Esophagus muscularis mucosa (tissue), 4 donors: Measurements from ENCODE around the gene CYP39A1. TPM values are rescaled to one million over a fixed set of nuclear protein-coding genes. Genes with fewer than 3 reads are reported as not detected.

Experiments
- DNase-seq: peaks from one replicate; pipeline ENCODE4 v3.0.0-alpha.2; 2017; ENCODE audit errors: extremely low spot score
- H3K27ac ChIP-seq, 4 donors: fragments of 200-600 bp; sonication (generic); replicated peaks in 1 of 4; 1 replicate in 3 of 4; 2 replicates in 1 of 4; pipeline ENCODE4 v1.5.1; 2016 to 2019; ENCODE audit warnings: mild to moderate bottlenecking in 1 of 4
- H3K27me3 ChIP-seq, 4 donors: fragments of 200-600 bp; sonication (generic); one replicate each; pipeline versions ENCODE4 v1.5.1 to v1.6.0; 2016 to 2019
- H3K36me3 ChIP-seq, 4 donors: fragments of 200-600 bp; sonication (generic); one replicate each; pipeline ENCODE4 v1.5.1; 2016 to 2019
- H3K4me1 ChIP-seq, 4 donors: fragments of 200-600 bp; sonication (generic); one replicate each; pipeline ENCODE4 v1.5.1; 2016 to 2019
- H3K4me3 ChIP-seq, 4 donors: fragments of 200-600 bp; sonication (generic); 1 replicate in 2 of 4; 2 replicates in 2 of 4; pipeline ENCODE4 v1.5.1; 2016 to 2019; ENCODE audit warnings: mild to moderate bottlenecking in 4 of 4, moderate library complexity in 1 of 4
- H3K9me3 ChIP-seq, 4 donors: fragments of 200-600 bp; sonication (generic); 1 replicate in 3 of 4; 2 replicates in 1 of 4; pipeline ENCODE4 v1.5.1; 2016 to 2019
- CTCF ChIP-seq, 3 experiments: fragments of 200-600 bp in 2 of 3; fragments of 450-650 bp in 1 of 3; sonication (generic) in 2 of 3; IDR thresholded peaks; one replicate each; pipeline ENCODE4 v1.5.1; 2017 to 2019; ENCODE audit warnings: antibody characterized with exemption in 3 of 3, mild to moderate bottlenecking in 2 of 3, moderate library complexity in 1 of 3
- EP300 ChIP-seq: sonication (generic); formaldehyde crosslinking; IDR thresholded peaks from one replicate; pipeline ENCODE4 v1.6.1; 2017; ENCODE audit warnings: antibody characterized with exemption
- POLR2A ChIP-seq: fragments of 450-650 bp; IDR thresholded peaks from one replicate; pipeline ENCODE4 v1.6.1; 2017; ENCODE audit warnings: antibody characterized with exemption, moderate library complexity, mild to moderate bottlenecking, low read depth
- POLR2AphosphoS5 ChIP-seq, 2 donors: sonication (generic); formaldehyde crosslinking; IDR thresholded peaks; one replicate each; pipeline ENCODE4 v1.6.1; 2017; ENCODE audit warnings: antibody characterized with exemption in 2 of 2
- WGBS: methylation state at CpG from one replicate; pipeline ENCODE4 v1.1.5; 2018; 5-methylcytosine and 5-hydroxymethylcytosine counted together
- intact Hi-C: fragments of 100-400 bp; cut with DNase I; formaldehyde crosslinking; loops from one replicate; pipeline ENCODE4 v1.15.1; 2023
- total RNA-seq, 4 donors: library from RNA; depleted of rRNA; stranded (reverse); fragments of >200 nt; gene quantifications; one replicate each; pipeline versions ENCODE4 v1.1.0 to v1.2.1, GENCODE V29; 2016

The CYP39A1 gene
- total RNA-seq, 4 donors from 2014 or later, result 7.0 to 10.4 (median 7.8) TPM

GRCh38 chr6:46538800-46539480 lies 113.7 kb downstream of the CYP39A1 start:
- H3K4me3 ChIP-seq, result no peak overlapping the region
- H3K9me3 ChIP-seq, result peaks cover 0 to 3% (median 1%) of the 10 kb centered on the region in 4 donors
- TF ChIP-seq POLR2AphosphoS5 (IDR thresholded peaks at IDR 0.05), result no peak
- TF ChIP-seq CTCF (IDR thresholded peaks at IDR 0.05), result no peak
- no peak for TF ChIP-seq POLR2A
- TF ChIP-seq EP300, result no peak
- intact Hi-C loops, result no loop called here
- WGBS, result 53% methylated on average over 6 of the region's 6 CpGs
- H3K27ac ChIP-seq, result no peak overlapping the region
- H3K36me3 ChIP-seq, result no peaks in the 10 kb centered on the region
- no peaks in the 10 kb centered on the region for H3K27me3 ChIP-seq
- DNase-seq, result no peak
- no peaks in the 10 kb centered on the region for H3K4me1 ChIP-seq

- Histone ChIP-seq H3K4me1 (no peaks in the 10 kb centered on the region), H3K4me3 (no peak overlapping the region), H3K27me3 (no peaks in the 10 kb centered on the region), H3K36me3 (no peaks in the 10 kb centered on the region), H3K9me3 (peaks cover 0 to 3% (median 0%) of the 10 kb centered on the region in 4 donors), H3K27ac (no peak overlapping the region)
- intact Hi-C loops, result no loop called here
- TF ChIP-seq EP300 (no peak), POLR2AphosphoS5 (IDR thresholded peaks at IDR 0.05) (no peak), POLR2A (no peak), CTCF (IDR thresholded peaks at IDR 0.05) (no peak)
- 69% methylated on average over 3 of the region's 3 CpGs for whole genome bisulfite sequencing
- no peak for DNase-seq
Measured at GRCh38 chr6:46530896-46531295, 121.7 kb downstream of the CYP39A1 start.

- no peak for DNase-seq
- no peak overlapping the region for H3K27ac ChIP-seq
Measured at GRCh38 chr6:46528961-46529750, 123.5 kb downstream of the CYP39A1 start.

GRCh38 chr6:46526607-46527006 lies 126.0 kb downstream of the CYP39A1 start:
- Histone ChIP-seq H3K27me3 (no peaks in the 10 kb centered on the region), H3K4me1 (peaks cover 0 to 11% (median 4%) of the 10 kb centered on the region in 4 donors), H3K4me3 (no peak overlapping the region), H3K27ac (no peak overlapping the region), H3K9me3 (no peaks in the 10 kb centered on the region), H3K36me3 (no peaks in the 10 kb centered on the region)
- 87% methylated on average over 2 of the region's 2 CpGs for WGBS
- TF ChIP-seq POLR2A (no peak), EP300 (no peak), CTCF (IDR thresholded peaks at IDR 0.05) (no peak), POLR2AphosphoS5 (IDR thresholded peaks at IDR 0.05) (no peak)
- DNase-seq, result no peak
- intact Hi-C loops, result no loop called here

More at GRCh38 chr6:46528961-46529750, 123.5 kb downstream of the CYP39A1 start:
- H3K27me3 ChIP-seq, result no peaks in the 10 kb centered on the region
- H3K9me3 ChIP-seq, result no peaks in the 10 kb centered on the region
- intact Hi-C loops, result no loop called here
- H3K4me1 ChIP-seq, result no peaks in the 10 kb centered on the region
- H3K36me3 ChIP-seq, result no peaks in the 10 kb centered on the region
- WGBS, result 93% methylated on average over 3 of the region's 3 CpGs
- no peak for TF ChIP-seq EP300
- TF ChIP-seq POLR2A, result no peak
- no peak for TF ChIP-seq POLR2AphosphoS5 (IDR thresholded peaks at IDR 0.05)
- no peak for TF ChIP-seq CTCF (IDR thresholded peaks at IDR 0.05)
- no peak overlapping the region for H3K4me3 ChIP-seq
